Renal cortical epithelial cell (primary cell): Measurements from ENCODE around the gene OR2B2. TPM values are rescaled to one million over a fixed set of nuclear protein-coding genes. Genes with fewer than 3 reads are reported as not detected.
A peak's percentile ranks its signal among the peaks of the same experiment; 100 is the strongest.

Source experiments
- DNase-seq: peaks from one replicate; pipeline ENCODE4 v3.0.0-alpha.2; 2011; ENCODE audit warnings: low read depth
- total RNA-seq: library from RNA; depleted of rRNA; stranded (reverse); fragments of >200 nt; gene quantifications from 2 replicates; pipeline ENCODE4 v1.2.3, GENCODE V29; 2014

The OR2B2 gene
- total RNA-seq, 1 donor from 2014 or later, result not detected

- DNase-seq, result peak; percentile 48
Measured at GRCh38 chr6:27867051-27867944, 44.9 kb downstream of the OR2B2 start.

- DNase-seq, result peak; percentile 72
Measured at GRCh38 chr6:27866357-27867050, 45.7 kb downstream of the OR2B2 start.

- DNase-seq, result peak; percentile 19
Measured at GRCh38 chr6:27865850-27866356, 46.3 kb downstream of the OR2B2 start.

- DNase-seq, result peak; percentile 99
Measured at GRCh38 chr6:27864906-27865849, 47.0 kb downstream of the OR2B2 start.

- peak; percentile 10 for DNase-seq
Measured at GRCh38 chr6:27863962-27864905, 48.0 kb downstream of the OR2B2 start.

- peak; percentile 30 for DNase-seq
Measured at GRCh38 chr6:27862396-27863066, 49.7 kb downstream of the OR2B2 start.

- no peak for DNase-seq
Measured at GRCh38 chr6:27861861-27862260, 50.3 kb downstream of the OR2B2 start.

- DNase-seq, result no peak
Measured at GRCh38 chr6:27861276-27861840, 50.8 kb downstream of the OR2B2 start.

Other genes starting within 250 kb of the OR2B2 start
- not detected in 2 replicates for gene OR2B6, start 44.8 kb upstream of the OR2B2 start, total RNA-seq
- 2.4 and 3.5 TPM in 2 replicates for gene ZNF165, start 168.2 kb upstream of the OR2B2 start, total RNA-seq
- 8.0 and 8.7 TPM in 2 replicates for gene ZSCAN16, start 212.2 kb upstream of the OR2B2 start, total RNA-seq
- 7.6 and 33.1 TPM in 2 replicates for gene ZKSCAN8, start 229.5 kb upstream of the OR2B2 start, total RNA-seq